GM12878 (cell line): ENCODE data around the gene EPS8. TPM values are rescaled to one million over a fixed set of nuclear protein-coding genes. Genes with fewer than 3 reads are reported as not detected.
A peak's percentile ranks its signal among the peaks of the same experiment; 100 is the strongest.

Experiments used
- ATF3 ChIP-seq: IDR thresholded peaks from 2 replicates; pipeline ENCODE4 v1.6.1; 2011; ENCODE audit warnings: low read depth, mild to moderate bottlenecking, low read length, moderate library complexity, borderline replicate concordance; ENCODE audit errors: extremely low read depth
- CUX1 ChIP-seq: IDR thresholded peaks from 2 replicates; pipeline ENCODE4 v1.6.1; 2012; ENCODE audit warnings: improper control_type of control experiment, low read depth, low read length; ENCODE audit not compliant: insufficient replicate concordance
- FOS ChIP-seq: IDR thresholded peaks from 3 replicates; pipeline ENCODE4 v1.6.1; 2011; ENCODE audit warnings: borderline replicate concordance; ENCODE audit not compliant: insufficient read length; ENCODE audit errors: extremely low read depth
- MYB ChIP-seq: fragments of 150-350 bp; IDR thresholded peaks from 2 replicates; pipeline ENCODE4 v1.6.1; 2014; ENCODE audit warnings: mild to moderate bottlenecking, low read depth, low read length, borderline replicate concordance
- NR2C2 ChIP-seq: IDR thresholded peaks from 2 replicates; pipeline ENCODE4 v1.6.1; 2011; ENCODE audit warnings: borderline replicate concordance, low read depth; ENCODE audit not compliant: control insufficient read depth, insufficient read length
- REST ChIP-seq: IDR thresholded peaks from 2 replicates; pipeline ENCODE4 v1.6.1; 2012; ENCODE audit warnings: mild to moderate bottlenecking, low read depth, low read length
- SIN3A ChIP-seq: IDR thresholded peaks from 2 replicates; pipeline ENCODE4 v1.6.1; 2012; ENCODE audit warnings: low read depth, low read length, improper control_type of control experiment
- SMC3 ChIP-seq: IDR thresholded peaks from 2 replicates; pipeline ENCODE4 v1.6.1; 2011; ENCODE audit warnings: low read length, improper control_type of control experiment, borderline replicate concordance
- SP1 ChIP-seq: IDR thresholded peaks from one replicate; pipeline ENCODE4 v1.6.1; 2011; ENCODE audit warnings: low read depth, low read length
- SREBF1 ChIP-seq: IDR thresholded peaks from 2 replicates; pipeline ENCODE4 v1.6.1; 2012; ENCODE audit warnings: mild to moderate bottlenecking, low read length
- SREBF2 ChIP-seq: IDR thresholded peaks from 2 replicates; pipeline ENCODE4 v1.6.1; 2012; ENCODE audit warnings: mild to moderate bottlenecking, low read length
- STAT1 ChIP-seq: fragments of 450-650 bp; conservative IDR thresholded peaks from 2 replicates; pipeline ENCODE4 v1.6.1; 2014; ENCODE audit warnings: antibody characterized with exemption, mild to moderate bottlenecking
- YY1 ChIP-seq: IDR thresholded peaks from 2 replicates; pipeline ENCODE4 v1.6.1; 2011; ENCODE audit warnings: low read depth, mild to moderate bottlenecking, low read length
- ZNF622 ChIP-seq: fragments of 450-650 bp; IDR thresholded peaks from 2 replicates; pipeline ENCODE4 v1.6.1; 2017; ENCODE audit warnings: mild to moderate bottlenecking, inconsistent platforms
- polyA plus RNA-seq, 11 experiments: library from polyadenylated mRNA; depleted of rRNA in 4 of 11; unstranded in 6 of 11; stranded (reverse) in 5 of 11; fragments of >200 nt; fragmentation: Nextera tagmentation in 4 of 11; fragmentation: Illumina TruSeq in 1 of 11; extraction: Ambion mirVana in 4 of 11; extraction: Trizol in 1 of 11; gene quantifications; 1 replicate in 1 of 11; 2 replicates in 10 of 11; pipeline versions ENCODE4 v1.2.1 to v1.2.3, GENCODE V29; 2011 to 2016; ENCODE audit warnings: inconsistent platforms in 2 of 11, missing spikeins in 2 of 11, low read depth in 1 of 11
- total RNA-seq, 4 experiments: library from RNA; depleted of rRNA in 3 of 4; stranded (reverse); fragments of >200 nt in 3 of 4; fragmentation: Illumina TruSeq in 1 of 4; extraction: Trizol in 1 of 4; gene quantifications; 2 replicates each; pipeline versions ENCODE4 v1.2.1 to v1.2.3, GENCODE V29; 2013 to 2021
- TF ChIP-seq, protein P1 (sequence below): fragments of 450-650 bp; IDR thresholded peaks from 2 replicates; pipeline ENCODE4 v1.6.1; 2017; ENCODE audit warnings: mild to moderate bottlenecking
- TF ChIP-seq, protein P2 (sequence below): IDR thresholded peaks from 2 replicates; pipeline ENCODE4 v1.6.1; 2011; ENCODE audit warnings: borderline replicate concordance, low read depth, mild to moderate bottlenecking, moderate library complexity, mixed read lengths, low read length; ENCODE audit not compliant: insufficient read depth; ENCODE audit errors: extremely low read length

The EPS8 gene
- total and polyA plus RNA-seq, 10 of the 15 experiments (the other 5 are each of a cell fraction or from before 2014, with no cell fraction given): 1.3 to 127 (median 3.4) TPM

- TF ChIP-seq, protein P1, sequence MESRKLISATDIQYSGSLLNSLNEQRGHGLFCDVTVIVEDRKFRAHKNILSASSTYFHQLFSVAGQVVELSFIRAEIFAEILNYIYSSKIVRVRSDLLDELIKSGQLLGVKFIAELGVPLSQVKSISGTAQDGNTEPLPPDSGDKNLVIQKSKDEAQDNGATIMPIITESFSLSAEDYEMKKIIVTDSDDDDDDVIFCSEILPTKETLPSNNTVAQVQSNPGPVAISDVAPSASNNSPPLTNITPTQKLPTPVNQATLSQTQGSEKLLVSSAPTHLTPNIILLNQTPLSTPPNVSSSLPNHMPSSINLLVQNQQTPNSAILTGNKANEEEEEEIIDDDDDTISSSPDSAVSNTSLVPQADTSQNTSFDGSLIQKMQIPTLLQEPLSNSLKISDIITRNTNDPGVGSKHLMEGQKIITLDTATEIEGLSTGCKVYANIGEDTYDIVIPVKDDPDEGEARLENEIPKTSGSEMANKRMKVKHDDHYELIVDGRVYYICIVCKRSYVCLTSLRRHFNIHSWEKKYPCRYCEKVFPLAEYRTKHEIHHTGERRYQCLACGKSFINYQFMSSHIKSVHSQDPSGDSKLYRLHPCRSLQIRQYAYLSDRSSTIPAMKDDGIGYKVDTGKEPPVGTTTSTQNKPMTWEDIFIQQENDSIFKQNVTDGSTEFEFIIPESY: no peak
- TF ChIP-seq YY1 (peak; percentile 75), MYB (0 out of 2 replicates have a peak, but pooled peaks have one; percentile 50), STAT1 (no peak), NR2C2 (no peak), ATF3 (no peak), SMC3 (0 out of 2 replicates have a peak, but pooled peaks have one; percentile 7), CUX1 (no peak), SREBF2 (no peak), FOS (no peak), SREBF1 (no peak), SP1 (peak; percentile 77), ZNF622 (no peak), REST (no peak), SIN3A (peak; percentile 51; the same call in 1 of the 2 replicates)
- TF ChIP-seq, protein P2, sequence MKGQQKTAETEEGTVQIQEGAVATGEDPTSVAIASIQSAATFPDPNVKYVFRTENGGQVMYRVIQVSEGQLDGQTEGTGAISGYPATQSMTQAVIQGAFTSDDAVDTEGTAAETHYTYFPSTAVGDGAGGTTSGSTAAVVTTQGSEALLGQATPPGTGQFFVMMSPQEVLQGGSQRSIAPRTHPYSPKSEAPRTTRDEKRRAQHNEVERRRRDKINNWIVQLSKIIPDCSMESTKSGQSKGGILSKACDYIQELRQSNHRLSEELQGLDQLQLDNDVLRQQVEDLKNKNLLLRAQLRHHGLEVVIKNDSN: no peak
Measured at GRCh38 chr12:15789220-15790171, at the start of gene EPS8 (continued).
